ENCODE data around the gene LMX1B.
"Not testable (repeated sequence)": the region's sequence is repeated elsewhere in the genome, so short reads cannot be mapped to it uniquely, and the experiment has no call there.

Gene LMX1B

GRCh38 chr9:126722252-126722921 lies 108.7 kb downstream of the LMX1B start:
- DNase-seq, result no peak

GRCh38 chr9:126722922-126723806 lies 109.4 kb downstream of the LMX1B start:
- DNase-seq, result no peak

DNA sequence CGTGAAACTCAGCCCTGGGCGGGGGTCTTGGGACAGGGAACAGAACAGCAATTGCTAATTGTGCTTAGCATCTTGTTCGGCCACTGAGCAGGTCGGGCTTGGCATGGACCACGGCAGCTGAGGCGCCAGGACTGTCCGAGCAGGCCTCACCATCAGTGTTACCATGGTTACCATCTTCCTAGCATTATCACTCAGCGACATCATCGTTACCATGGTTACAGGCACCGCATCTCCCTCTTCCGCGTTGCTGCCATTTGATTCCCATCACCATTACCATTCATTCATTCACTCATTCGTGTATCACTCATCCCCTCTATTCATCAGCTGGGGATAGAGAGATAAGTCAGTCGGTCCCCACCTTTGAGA lies 110.1 kb downstream of the LMX1B start:
- DNase-seq, result no peak

- DNase-seq, result no peak
These were observed 110.5 kb downstream of the LMX1B start for GRCh38 chr9:126724226-126724625.

DNA sequence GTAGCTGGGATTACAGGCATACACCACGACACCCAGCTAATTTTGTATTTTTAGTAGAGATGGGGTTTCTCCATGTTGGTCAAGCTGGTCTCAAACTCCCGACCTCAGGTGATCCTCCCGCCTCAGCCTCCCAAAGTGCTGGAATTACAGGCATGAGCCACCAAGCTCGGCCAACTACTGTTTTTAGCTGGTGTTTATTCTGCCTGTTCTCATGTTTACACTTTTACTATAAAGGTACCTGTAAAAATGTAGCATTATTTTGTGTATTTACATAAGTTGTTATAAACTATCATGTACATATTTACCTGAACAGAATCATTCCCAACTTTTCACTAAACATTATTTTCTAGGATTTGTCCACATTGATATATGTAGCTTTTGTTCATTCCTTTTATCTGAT lies 111.8 kb downstream of the LMX1B start:
- not testable (repeated sequence) for DNase-seq

GRCh38 chr9:126728210-126728609 lies 114.5 kb downstream of the LMX1B start:
- not testable (repeated sequence) for DNase-seq

DNA sequence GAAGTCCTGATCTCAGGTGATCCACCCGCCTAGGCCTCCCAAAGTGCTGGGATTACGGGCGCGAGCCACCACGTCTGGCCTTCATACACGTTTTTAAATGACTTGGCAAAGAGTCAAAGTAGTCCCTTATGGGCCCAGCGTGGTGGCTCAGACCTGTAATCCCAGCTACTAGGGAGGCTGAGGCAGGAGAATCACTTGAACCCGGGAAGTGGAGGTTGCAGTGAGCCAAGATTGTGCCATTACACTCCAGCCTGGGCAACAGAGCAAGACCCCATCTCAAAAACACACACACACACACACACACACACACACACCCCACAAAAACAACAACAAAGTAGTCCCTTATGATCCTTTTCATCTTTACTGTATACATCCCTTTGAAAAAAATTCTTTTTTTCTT lies 116.9 kb downstream of the LMX1B start:
- DNase-seq, result not testable (repeated sequence)

- DNase-seq, result no peak
These were observed 119.3 kb downstream of the LMX1B start for GRCh38 chr9:126733005-126733404.

- DNase-seq, result no peak
These were observed 121.1 kb downstream of the LMX1B start for GRCh38 chr9:126734877-126735276.

DNA sequence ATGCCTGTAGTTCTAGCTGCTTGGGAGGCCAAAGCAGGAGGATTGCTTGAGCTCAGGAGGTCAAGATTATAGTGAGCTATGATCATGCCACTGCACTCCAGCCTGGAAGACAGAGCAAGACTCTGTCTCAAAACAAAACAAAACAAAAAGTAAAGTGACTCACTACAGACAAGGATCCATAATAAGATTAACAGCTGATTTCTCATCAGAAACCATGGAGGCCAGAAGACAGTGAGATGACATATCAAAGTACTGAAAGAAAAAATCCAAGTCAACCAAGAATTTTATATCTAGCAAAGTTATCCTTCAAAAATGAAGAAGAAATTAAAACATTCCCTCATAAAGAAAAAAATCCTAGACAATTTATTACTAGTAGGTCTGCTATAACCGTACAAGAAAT lies 121.8 kb downstream of the LMX1B start:
- DNase-seq, result no peak

DNA sequence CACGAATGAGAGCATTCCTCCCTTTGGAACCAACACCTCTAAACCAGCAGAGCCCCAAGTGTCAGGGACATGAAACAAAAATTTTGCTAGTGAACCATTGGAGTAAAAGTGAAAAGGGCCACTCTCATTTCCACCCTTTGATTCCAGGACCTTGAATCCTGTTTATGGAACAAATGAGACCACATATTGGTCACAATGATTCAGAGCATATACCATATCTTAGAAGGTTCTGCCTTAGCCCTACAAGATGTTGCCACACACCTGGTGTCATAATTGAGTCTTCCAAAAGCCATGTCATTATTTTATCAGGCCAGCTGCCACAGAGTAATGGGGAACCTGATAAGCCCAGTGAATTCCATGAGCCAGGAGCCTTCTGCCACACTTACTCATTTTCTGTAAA lies 124.8 kb downstream of the LMX1B start:
- DNase-seq, result no peak

GRCh38 chr9:126743041-126743440 lies 129.3 kb downstream of the LMX1B start:
- no peak for DNase-seq

DNA sequence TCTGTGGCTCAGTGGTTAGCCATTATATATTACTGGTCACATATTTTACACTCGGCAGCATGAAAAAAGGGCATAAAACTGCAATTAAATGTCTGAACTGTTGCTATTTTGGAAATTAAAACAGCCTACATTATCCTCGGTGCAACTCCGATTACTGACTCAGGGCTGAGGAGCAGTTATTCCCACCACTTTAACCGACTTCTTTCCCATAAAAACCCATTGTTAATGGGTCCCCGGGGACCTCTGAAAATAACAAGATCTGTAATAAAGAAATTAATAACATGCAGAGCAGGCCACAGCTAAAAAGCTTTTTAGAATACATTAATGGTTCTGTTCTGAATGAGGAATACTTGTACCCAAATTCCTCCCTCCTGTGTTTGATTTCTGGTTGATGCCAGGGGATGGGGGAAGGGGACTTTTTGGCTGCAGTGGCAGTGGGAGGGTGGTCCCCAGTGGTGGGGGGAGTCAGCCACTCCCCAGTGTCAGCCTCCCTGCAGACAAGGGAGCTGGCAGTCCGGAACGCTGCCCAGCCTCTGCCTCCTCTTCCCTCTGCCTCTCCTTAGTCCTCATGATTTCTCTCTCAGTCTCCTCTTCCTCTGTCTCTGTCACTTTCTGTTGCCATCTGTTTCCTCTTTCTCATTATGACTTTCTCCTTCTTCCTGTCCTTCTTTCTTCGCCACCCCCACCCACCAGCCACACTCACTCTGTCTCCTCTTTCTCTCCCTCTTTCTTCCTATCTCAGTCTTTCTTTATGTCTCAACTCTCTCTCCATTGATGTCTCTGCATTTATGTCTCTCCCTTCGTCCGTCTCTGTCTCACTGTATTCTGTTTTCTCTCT lies 132.1 kb downstream of the LMX1B start:
- no peak for DNase-seq
